Stimulated activated naive CD8-positive, alpha-beta T cell treated with anti-CD3 and anti-CD28 coated beads, Interleukin-15, Interleukin-2, amounts not matched to agents 100 ng/mL and 50 ng/mL, for 24 hours (primary cell): ENCODE measurements around the gene TBX18.

ENCODE experiments used
- H3K27ac Mint-ChIP-seq: one replicate; pipeline ENCODE4 v1.8.0; 2021; ENCODE audit warnings: mild to moderate bottlenecking, mixed read lengths
- H3K27me3 Mint-ChIP-seq: one replicate; pipeline ENCODE4 v1.8.0; 2021; ENCODE audit warnings: mixed read lengths
- H3K36me3 Mint-ChIP-seq: one replicate; pipeline ENCODE4 v1.8.0; 2021; ENCODE audit warnings: low read depth, mixed read lengths
- H3K4me1 Mint-ChIP-seq: one replicate; pipeline ENCODE4 v1.8.0; 2021; ENCODE audit warnings: low read depth, mixed read lengths
- H3K4me3 Mint-ChIP-seq: one replicate; pipeline ENCODE4 v1.8.0; 2021; ENCODE audit warnings: mild to moderate bottlenecking, mixed read lengths
- H3K9me3 Mint-ChIP-seq: one replicate; pipeline ENCODE4 v1.8.0; 2021; ENCODE audit warnings: mixed read lengths

Gene TBX18

DNA sequence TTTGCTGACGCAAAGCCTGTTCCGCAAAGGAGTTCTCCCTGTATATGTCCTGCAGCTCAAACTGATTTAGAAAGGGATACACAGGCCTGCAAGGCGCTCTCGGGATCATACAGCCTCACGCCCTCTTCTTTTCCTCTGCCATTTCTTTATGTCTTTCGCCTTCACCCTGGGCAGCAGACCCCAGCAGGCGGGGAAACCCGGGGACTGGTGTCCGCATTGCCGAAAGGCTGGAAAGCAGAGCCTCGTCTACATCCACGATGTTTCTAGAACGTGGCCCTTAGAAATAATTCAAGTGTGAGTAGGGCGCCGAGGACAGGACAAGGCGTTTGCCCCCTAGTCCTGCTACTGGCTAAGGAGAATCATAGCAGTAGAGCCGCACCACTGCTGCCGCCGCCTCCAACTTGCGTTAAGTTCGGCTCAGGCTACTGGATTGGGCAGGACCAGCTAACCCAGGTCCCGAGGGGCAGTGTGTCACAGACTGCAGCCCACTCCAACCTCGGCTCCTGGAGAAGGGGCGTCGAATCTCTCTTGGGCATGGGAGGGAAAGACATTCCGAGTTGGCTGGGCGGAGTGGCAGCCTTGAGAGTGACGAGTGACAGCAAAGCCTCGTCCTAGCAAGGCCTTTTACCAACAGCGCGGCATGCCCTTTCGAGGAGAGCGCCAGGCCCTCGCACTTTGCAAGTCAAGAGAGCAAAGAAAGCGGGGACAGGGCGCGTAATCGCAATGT lies 2.6 kb upstream of the TBX18 start:
- H3K27me3 Mint-ChIP-seq: peaks cover 87% of the 10 kb centered on the region
- H3K27ac Mint-ChIP-seq: no peak overlapping the region
- H3K36me3 Mint-ChIP-seq: no peaks in the 10 kb centered on the region
- no peaks in the 10 kb centered on the region for H3K9me3 Mint-ChIP-seq
- H3K4me1 Mint-ChIP-seq: peaks cover 21% of the 10 kb centered on the region
- no peak overlapping the region for H3K4me3 Mint-ChIP-seq

DNA sequence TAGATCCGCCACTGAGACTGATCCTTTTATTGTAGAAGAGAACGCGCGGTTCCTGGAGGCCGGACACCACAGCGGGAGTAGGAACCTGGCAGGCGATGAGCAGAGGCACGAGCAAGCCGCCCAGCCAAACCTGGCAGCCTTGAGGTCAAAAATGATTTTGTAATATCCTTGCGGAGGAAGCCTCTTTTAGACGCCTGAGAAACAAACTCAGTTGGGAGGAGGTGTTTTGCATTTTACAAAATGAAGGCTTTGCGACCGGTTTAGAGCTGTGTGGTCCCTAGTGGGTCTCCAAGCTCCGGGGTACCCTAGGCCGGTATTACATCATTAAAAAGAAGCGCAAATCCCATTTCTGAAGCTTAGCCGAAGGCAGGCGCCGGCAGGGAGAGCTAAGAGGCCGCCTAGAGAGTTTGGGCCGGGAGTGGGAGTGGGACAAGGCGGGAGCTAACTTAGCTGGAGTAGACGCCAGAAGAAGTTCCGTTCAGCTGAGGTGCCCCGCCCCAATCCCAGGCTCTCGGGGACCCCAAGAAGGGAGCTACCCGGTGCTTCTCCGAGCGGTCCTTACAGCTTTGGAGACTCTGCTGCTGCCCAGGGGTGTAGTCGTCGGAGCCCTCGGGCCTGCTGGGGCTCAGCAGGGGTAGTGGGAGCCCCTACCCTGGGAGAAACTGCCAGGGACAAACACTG lies 1.9 kb upstream of the TBX18 start:
- H3K9me3 Mint-ChIP-seq: no peaks in the 10 kb centered on the region
- H3K4me3 Mint-ChIP-seq: no peak overlapping the region
- peaks cover 87% of the 10 kb centered on the region for H3K27me3 Mint-ChIP-seq
- H3K36me3 Mint-ChIP-seq: no peaks in the 10 kb centered on the region
- peaks cover 21% of the 10 kb centered on the region for H3K4me1 Mint-ChIP-seq
- no peak overlapping the region for H3K27ac Mint-ChIP-seq

DNA sequence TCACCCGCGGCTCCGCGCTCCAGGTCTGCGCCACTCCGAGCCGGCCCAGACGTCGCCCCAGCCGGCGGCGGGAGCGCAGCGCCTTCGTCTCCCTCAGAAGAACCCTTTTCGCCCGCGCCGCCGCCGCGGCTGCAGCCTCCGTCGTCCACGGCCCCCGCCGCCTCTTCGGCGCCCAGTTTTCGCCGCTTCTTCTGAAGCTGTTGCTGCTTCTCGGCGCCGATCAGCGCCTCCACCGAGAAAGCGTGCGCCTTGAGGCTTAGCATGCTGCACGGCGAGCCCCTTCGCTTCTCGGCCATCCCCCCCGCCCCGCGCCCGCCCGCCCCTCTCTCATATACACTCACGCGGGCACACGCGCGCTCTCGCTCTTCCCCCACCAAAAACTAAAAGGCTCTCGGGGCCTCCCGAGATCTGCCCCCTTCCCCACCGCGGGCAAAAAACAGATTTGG lies 489 bp downstream of the TBX18 start:
- Mint-ChIP-seq H3K27ac (peak overlapping the region; percentile 53), H3K27me3 (peaks cover 87% of the 10 kb centered on the region), H3K9me3 (no peaks in the 10 kb centered on the region), H3K4me3 (peak overlapping the region; percentile 58), H3K36me3 (no peaks in the 10 kb centered on the region), H3K4me1 (peaks cover 21% of the 10 kb centered on the region)

DNA sequence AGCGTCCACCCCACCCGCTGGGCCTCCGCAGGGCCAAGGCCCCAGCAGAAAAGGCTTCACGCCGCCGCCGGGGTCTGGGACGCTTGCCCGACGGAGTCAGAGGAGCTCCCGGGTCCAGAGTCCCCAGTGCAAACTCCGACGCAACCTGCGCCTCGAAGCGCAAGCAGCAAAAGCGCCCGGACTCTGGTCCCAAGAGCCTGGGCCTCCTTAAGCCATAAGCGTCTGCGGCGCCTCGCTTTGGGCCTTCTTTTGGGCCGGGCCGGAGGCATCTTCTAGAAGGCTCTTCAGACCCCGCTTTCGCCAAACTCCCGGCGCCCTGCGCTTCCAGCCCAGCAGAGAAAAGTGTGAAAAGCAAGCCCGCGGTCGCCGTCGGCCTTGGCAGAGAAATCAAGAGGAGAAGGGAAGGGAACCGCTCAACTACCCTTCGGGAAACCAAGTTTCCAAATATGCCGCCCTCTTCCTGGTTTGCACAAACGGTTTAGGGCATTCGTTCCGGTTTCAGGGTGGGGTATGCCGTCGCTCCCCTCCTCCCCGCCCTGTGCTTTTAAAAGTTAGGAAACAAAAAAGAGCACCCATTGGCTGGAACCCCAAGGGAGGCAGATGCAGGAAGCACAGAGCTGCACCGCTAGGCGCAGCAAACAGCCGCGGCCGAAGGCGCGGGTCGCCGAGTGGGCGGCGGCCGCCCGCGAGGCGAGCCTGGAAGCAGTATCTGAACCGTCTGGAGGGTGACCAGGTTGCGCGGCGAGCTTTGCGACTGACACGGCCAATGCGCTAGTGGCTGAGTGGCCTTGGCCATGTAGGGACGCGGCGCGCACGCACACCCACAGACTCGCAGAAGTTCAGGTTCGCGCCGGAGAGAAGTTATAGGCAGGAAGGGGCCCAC lies 1.2 kb downstream of the TBX18 start:
- Mint-ChIP-seq H3K27me3 (peaks cover 82% of the 10 kb centered on the region), H3K4me1 (peaks cover 17% of the 10 kb centered on the region), H3K36me3 (no peaks in the 10 kb centered on the region), H3K4me3 (no peak overlapping the region), H3K9me3 (no peaks in the 10 kb centered on the region), H3K27ac (no peak overlapping the region)

DNA sequence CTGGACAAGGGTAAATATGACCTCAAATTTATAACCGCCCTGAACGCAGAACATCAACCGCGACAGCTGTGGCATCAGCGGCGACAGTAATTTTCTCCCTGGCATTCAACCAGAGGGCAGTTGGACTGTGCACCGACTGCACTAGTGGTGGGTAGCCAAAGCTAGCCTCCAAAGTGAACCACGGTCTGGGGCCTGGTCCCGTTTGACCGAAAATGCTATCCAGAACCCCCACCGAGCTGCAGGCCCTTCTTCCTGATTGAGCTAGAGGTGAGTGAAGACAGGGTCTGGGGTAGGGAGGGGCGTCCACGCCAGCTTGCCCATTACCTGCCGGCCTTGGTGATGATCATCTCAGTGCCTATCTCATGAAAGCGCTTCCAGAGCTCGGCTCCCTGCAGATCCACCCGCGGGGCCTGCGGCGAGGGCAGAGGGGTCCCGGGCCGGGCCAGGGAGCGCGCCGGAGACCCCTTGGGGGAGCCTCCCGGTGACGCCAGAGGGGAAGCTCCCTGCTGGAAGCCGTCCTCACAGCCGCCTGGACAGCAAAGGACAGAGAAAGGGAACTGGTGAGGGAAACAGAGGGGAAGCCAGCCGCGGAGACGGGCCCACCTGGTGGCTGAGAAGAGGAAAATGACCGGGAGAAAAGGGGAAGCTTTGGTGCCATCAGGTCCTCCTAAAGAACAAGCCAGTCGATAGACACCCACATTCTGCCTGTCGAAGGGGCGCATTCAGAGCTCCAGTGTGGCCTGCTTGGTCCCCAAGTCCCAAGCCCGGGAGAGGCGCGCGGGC lies 2.0 kb downstream of the TBX18 start:
- H3K4me3 Mint-ChIP-seq: no peak overlapping the region
- no peaks in the 10 kb centered on the region for H3K9me3 Mint-ChIP-seq
- H3K36me3 Mint-ChIP-seq: no peaks in the 10 kb centered on the region
- H3K27me3 Mint-ChIP-seq: peaks cover 74% of the 10 kb centered on the region
- H3K27ac Mint-ChIP-seq: no peak overlapping the region
- peaks cover 17% of the 10 kb centered on the region for H3K4me1 Mint-ChIP-seq

DNA sequence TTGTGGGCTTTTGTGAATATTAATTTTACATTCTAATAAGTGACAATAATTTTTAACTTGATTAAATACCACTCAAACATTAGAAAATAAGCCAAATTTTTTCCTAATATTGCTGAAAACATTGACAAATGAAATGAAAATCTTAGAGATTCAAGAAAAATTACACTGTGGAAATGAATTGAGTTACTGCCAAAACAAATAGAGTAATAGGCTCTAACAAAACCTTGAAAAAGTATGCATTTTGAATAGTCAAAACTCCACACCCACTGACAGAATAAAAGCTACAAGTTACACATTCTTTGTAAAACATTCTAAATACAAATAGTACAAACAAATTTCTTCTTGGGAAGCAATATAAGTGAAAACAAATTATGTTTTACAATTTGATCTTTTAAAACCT lies 5.9 kb downstream of the TBX18 start:
- Mint-ChIP-seq H3K9me3 (no peaks in the 10 kb centered on the region), H3K4me1 (peaks cover 5% of the 10 kb centered on the region), H3K4me3 (no peak overlapping the region), H3K36me3 (no peaks in the 10 kb centered on the region), H3K27me3 (peaks cover 46% of the 10 kb centered on the region), H3K27ac (no peak overlapping the region)

DNA sequence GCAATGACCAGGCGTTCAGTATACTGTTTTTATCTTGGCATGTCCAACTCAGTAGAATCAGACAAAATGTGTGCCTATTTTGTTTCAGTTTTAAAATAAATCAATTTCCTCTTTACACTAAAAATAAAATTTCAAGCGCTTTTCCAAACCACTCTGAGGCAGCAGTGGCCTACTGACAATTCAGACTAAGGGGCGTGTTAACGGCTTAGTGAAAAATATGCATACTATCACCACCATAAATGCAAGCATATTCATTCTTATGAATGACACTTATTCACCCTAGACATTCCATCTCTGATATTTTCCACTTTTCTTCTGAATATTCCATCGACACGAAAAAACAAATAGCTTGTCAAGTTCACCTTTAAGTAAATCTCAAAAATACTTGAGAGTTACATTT lies 7.5 kb downstream of the TBX18 start:
- H3K9me3 Mint-ChIP-seq: no peaks in the 10 kb centered on the region
- H3K36me3 Mint-ChIP-seq: no peaks in the 10 kb centered on the region
- no peak overlapping the region for H3K27ac Mint-ChIP-seq
- H3K4me3 Mint-ChIP-seq: no peak overlapping the region
- no peaks in the 10 kb centered on the region for H3K4me1 Mint-ChIP-seq
- H3K27me3 Mint-ChIP-seq: peaks cover 31% of the 10 kb centered on the region

DNA sequence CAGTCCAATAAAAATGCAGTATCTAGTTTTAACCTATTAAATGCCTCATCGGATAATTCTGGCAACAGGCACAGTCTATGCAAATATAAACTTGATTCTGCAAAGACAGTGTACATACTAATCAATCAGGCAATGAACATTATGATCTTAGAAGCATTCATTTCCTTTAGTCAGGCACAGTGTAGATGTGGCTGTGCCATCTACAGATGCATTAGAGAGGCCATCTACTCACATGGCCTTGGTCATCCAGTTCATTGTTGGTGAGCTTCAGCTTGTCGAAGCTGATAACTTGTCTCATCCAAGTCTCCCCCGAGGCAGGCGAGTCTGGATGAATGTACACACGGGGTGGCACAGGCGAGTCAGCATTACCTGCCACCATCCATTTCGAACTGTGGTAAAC lies 7.9 kb downstream of the TBX18 start:
- no peaks in the 10 kb centered on the region for H3K36me3 Mint-ChIP-seq
- H3K9me3 Mint-ChIP-seq: no peaks in the 10 kb centered on the region
- H3K4me1 Mint-ChIP-seq: no peaks in the 10 kb centered on the region
- H3K27me3 Mint-ChIP-seq: peaks cover 26% of the 10 kb centered on the region
- H3K4me3 Mint-ChIP-seq: no peak overlapping the region
- no peak overlapping the region for H3K27ac Mint-ChIP-seq

DNA sequence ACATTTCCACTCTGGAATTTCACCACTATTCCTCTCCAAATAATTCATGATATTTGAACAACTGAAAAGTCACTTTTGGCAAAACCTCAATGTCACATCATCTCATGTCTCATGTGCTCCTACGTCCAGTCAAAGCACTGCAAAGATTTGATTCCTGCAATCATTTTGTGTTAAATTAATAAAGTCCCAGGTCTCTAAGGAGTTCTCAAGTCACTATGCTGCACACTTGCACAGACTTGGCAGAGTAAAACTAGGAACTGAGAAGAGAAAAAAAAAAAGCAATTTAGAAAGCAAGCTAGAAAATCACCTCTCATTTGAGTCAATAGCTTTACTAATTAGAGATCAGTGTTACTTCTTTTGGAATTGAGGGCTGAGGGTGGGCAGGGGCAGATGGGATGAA lies 11.2 kb downstream of the TBX18 start:
- no peaks in the 10 kb centered on the region for H3K9me3 Mint-ChIP-seq
- no peak overlapping the region for H3K4me3 Mint-ChIP-seq
- H3K36me3 Mint-ChIP-seq: no peaks in the 10 kb centered on the region
- H3K27me3 Mint-ChIP-seq: peaks cover 3% of the 10 kb centered on the region
- no peak overlapping the region for H3K27ac Mint-ChIP-seq
- no peaks in the 10 kb centered on the region for H3K4me1 Mint-ChIP-seq

DNA sequence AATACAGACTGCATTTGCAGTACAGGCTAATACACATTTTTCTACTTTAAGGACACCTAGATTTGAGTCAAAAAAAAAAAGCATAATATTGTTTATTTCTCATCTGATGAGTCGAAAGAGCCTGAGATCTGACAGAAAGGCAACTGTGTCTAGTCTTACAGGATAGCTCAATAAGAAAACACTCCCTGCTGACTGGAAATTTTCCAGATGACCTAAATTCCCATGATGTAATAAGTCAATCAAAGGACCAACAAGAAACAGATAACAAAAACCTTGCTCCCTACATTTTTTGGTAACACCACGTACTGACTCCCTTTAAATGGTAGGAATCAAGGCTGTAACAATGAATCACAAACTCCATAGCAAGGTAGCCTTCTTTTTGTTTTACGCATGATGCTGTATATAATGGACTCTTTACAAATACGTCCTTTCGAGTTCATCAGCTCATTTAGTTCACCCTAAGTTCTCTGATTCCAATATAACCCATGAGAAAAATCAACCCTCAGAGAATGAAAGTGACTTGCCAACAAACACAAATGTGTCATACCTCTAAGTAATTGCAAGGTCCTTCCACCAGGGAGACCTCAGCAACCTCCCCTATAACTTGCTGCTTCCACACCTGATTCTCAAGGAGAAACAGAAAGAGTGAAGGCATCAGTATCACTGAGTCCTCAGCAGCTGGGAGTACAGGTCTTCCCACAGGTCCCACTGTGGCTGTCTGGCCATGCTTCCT lies 12.1 kb downstream of the TBX18 start:
- Mint-ChIP-seq H3K4me1 (no peaks in the 10 kb centered on the region), H3K27me3 (peaks cover 3% of the 10 kb centered on the region), H3K4me3 (no peak overlapping the region), H3K27ac (no peak overlapping the region), H3K36me3 (no peaks in the 10 kb centered on the region), H3K9me3 (no peaks in the 10 kb centered on the region)

DNA sequence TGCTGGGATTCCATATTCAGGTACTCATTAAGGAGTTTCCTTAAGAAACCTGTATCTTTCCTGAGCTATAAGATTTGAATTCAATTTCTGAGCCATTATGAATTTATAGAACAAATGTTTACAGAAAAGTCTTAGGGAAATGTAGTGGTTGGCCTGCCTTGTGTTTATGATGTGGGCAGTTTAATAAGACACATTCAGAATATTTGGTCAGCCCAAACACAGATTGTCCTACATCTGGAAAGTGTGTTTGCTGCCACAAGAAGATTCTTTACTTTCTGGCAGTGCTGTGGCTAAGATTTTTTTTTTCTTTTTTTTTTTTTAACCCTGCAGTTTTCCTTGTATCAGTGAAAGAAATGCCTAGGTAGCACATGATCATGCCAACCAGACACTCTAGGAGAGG lies 15.2 kb downstream of the TBX18 start:
- Mint-ChIP-seq H3K27ac (no peak overlapping the region), H3K4me1 (no peaks in the 10 kb centered on the region), H3K27me3 (peaks cover 3% of the 10 kb centered on the region), H3K36me3 (no peaks in the 10 kb centered on the region), H3K4me3 (no peak overlapping the region), H3K9me3 (no peaks in the 10 kb centered on the region)

DNA sequence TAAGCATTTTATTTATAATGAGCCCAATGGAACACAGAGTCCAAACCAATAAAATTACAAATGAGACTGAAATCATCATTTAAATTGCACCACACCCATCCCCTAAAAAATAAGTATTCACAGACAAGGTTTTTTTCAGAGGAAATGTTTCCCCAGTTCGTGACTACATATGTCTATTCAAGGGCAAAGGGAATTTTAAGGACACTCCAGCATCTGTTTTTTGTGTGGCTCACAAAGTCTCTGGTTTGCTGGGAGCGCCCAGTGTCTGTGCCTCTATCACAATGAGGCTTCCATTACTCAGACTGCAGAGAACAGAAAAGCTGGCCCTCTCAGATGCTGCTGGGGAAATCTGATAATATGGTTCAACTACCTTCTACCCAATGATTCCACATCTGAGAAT lies 16.0 kb downstream of the TBX18 start:
- Mint-ChIP-seq H3K4me1 (no peaks in the 10 kb centered on the region), H3K27me3 (peaks cover 3% of the 10 kb centered on the region), H3K27ac (no peak overlapping the region), H3K4me3 (no peak overlapping the region), H3K36me3 (no peaks in the 10 kb centered on the region), H3K9me3 (no peaks in the 10 kb centered on the region)

DNA sequence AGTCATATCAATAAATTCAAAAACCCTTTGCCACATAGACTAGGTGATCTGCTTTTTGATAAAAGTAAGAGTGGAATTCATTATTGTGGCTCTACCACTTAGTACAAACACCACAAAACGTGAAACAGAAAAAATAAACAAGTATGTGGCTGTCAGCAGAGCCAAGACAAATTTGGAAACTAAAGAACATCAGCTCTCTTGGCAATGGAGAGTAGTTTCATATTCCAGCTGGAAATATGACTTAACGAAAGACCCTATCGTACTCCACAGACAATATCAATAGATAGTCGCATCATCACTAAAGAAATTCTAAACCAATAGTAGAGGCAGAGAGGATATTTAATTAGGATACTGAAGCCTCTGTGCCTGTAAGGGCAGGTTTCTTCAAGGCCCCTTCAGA lies 20.8 kb downstream of the TBX18 start:
- no peaks in the 10 kb centered on the region for H3K36me3 Mint-ChIP-seq
- no peaks in the 10 kb centered on the region for H3K4me1 Mint-ChIP-seq
- peaks cover 3% of the 10 kb centered on the region for H3K27me3 Mint-ChIP-seq
- H3K9me3 Mint-ChIP-seq: no peaks in the 10 kb centered on the region
- no peak overlapping the region for H3K4me3 Mint-ChIP-seq
- H3K27ac Mint-ChIP-seq: no peak overlapping the region

DNA sequence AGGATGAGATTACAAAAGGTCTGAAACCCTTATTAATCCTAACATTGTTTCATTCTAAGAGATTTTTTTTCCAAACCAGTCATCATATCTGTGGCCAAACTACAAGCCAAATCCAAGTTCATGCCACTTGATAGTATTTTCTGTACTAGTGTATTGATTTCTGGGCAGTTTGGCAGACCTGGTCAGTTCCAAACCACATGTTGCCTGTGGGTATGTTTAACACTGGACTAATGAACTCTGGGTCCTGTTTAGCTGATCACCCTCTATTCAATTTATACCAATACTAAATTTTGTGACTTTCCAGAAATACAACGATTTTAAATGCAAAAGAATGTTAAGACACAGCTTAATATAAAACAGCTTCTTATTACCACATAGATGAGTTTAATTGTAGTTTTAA lies 24.0 kb downstream of the TBX18 start:
- no peak overlapping the region for H3K4me3 Mint-ChIP-seq
- no peaks in the 10 kb centered on the region for H3K9me3 Mint-ChIP-seq

More for the DNA sequence above, 24.0 kb downstream of the TBX18 start:
- H3K36me3 Mint-ChIP-seq: no peaks in the 10 kb centered on the region
- H3K27me3 Mint-ChIP-seq: no peaks in the 10 kb centered on the region
- H3K4me1 Mint-ChIP-seq: no peaks in the 10 kb centered on the region
- no peak overlapping the region for H3K27ac Mint-ChIP-seq
